GM12865 (cell line): ENCODE data around the gene GPNMB.
"Not testable (repeated sequence)": the region's sequence is repeated elsewhere in the genome, so short reads cannot be mapped to it uniquely, and the experiment has no call there.

Experiments used
- DNase-seq: peaks from one replicate; pipeline ENCODE4 v3.0.0; 2010; ENCODE audit warnings: low read depth
- H3K4me3 ChIP-seq: 2 replicates; pipeline ENCODE4 v1.5.1; 2011; ENCODE audit warnings: mild to moderate bottlenecking, low read depth, low read length, control low read depth
- CTCF ChIP-seq: IDR thresholded peaks from 2 replicates; pipeline ENCODE4 v1.5.1; 2011; ENCODE audit warnings: low read length, control low read depth, low read depth, inconsistent platforms; ENCODE audit not compliant: insufficient read depth; ENCODE audit errors: missing control alignments

The GPNMB gene

GRCh38 chr7:23306936-23307521, 60.5 kb downstream of the GPNMB start:
- no peak overlapping the region for H3K4me3 ChIP-seq
- no peak for DNase-seq
- no peak for TF ChIP-seq CTCF

GRCh38 chr7:23308754-23309153, 62.2 kb downstream of the GPNMB start:
- no peak for TF ChIP-seq CTCF
- no peak overlapping the region for H3K4me3 ChIP-seq
- no peak for DNase-seq

- H3K4me3 ChIP-seq, DNase-seq: not testable (repeated sequence)
These were observed 65.6 kb downstream of the GPNMB start for GRCh38 chr7:23312141-23312540.

- DNase-seq, result no peak
- TF ChIP-seq CTCF, result no peak
- no peak overlapping the region for H3K4me3 ChIP-seq
These were observed 68.8 kb downstream of the GPNMB start for GRCh38 chr7:23315366-23315765.
